Measurements from ENCODE around the gene EXOC6B.

EXOC6B gene

GRCh38 chr2:72156872-72157271 lies 669.0 kb downstream of the EXOC6B start:
- H3K4me2 ChIP-seq (ENCODE audit: insufficient read depth, low read length): no peak overlapping the region
- no peaks in the 10 kb centered on the region for H3K27me3 ChIP-seq (ENCODE audit: insufficient read depth, low read length, poor library complexity)

GRCh38 chr2:72155737-72156136 lies 670.1 kb downstream of the EXOC6B start:
- Histone ChIP-seq H3K9me3 (ENCODE audit: insufficient read depth, low read length, severe bottlenecking) (no peaks in the 10 kb centered on the region), H4K20me1 (ENCODE audit: insufficient read depth, low read length) (0 out of 2 replicates have a peak, but pooled peaks cover 4% of the 10 kb centered on the region), H3K27ac (ENCODE audit: low read length) (no peak overlapping the region), H3K79me2 (ENCODE audit: insufficient read depth, low read length) (no peaks in the 10 kb centered on the region), H3K9ac (ENCODE audit: low read depth, low read length) (no peak overlapping the region), H3K27me3 (ENCODE audit: insufficient read depth, low read length, poor library complexity) (peaks cover 2% of the 10 kb centered on the region), H3K4me1 (ENCODE audit: insufficient read depth, low read length) (no peaks in the 10 kb centered on the region), H3K36me3 (ENCODE audit: insufficient read depth, low read length) (no peaks in the 10 kb centered on the region), H3K4me3 (ENCODE audit: low read depth in 1 of 2, low read length in 2 of 2) (no peak overlapping the region), H3K4me2 (ENCODE audit: insufficient read depth, low read length) (no peak overlapping the region), H2AFZ (ENCODE audit: low read depth, low read length) (no peak overlapping the region)
- no peak for TF ChIP-seq EZH2 (IDR thresholded peaks at IDR 0.05; ENCODE audit: borderline replicate concordance, low read depth, low read length, severe bottlenecking)
- no peak for TF ChIP-seq CTCF (IDR thresholded peaks at IDR 0.05; ENCODE audit: borderline replicate concordance, extremely low read depth, low read length, poor library complexity, severe bottlenecking)
- ATAC-seq (ENCODE audit: insufficient read depth, low read depth) (no peak), DNase-seq (no peak)

More at GRCh38 chr2:72156872-72157271, 669.0 kb downstream of the EXOC6B start:
- DNase-seq (no peak), ATAC-seq (ENCODE audit: insufficient read depth, low read depth) (no peak)
- no peak overlapping the region for H3K27ac ChIP-seq (ENCODE audit: low read length)
- no peaks in the 10 kb centered on the region for H3K9me3 ChIP-seq (ENCODE audit: insufficient read depth, low read length, severe bottlenecking)
- H2AFZ ChIP-seq (ENCODE audit: low read depth, low read length): no peak overlapping the region
- H3K36me3 ChIP-seq (ENCODE audit: insufficient read depth, low read length): no peaks in the 10 kb centered on the region
- no peak overlapping the region for H3K9ac ChIP-seq (ENCODE audit: low read depth, low read length)
- no peak overlapping the region for H3K4me3 ChIP-seq (ENCODE audit: low read depth in 1 of 2, low read length in 2 of 2)
- TF ChIP-seq CTCF (IDR thresholded peaks at IDR 0.05; ENCODE audit: borderline replicate concordance, extremely low read depth, low read length, poor library complexity, severe bottlenecking): no peak
- no peak for TF ChIP-seq EZH2 (IDR thresholded peaks at IDR 0.05; ENCODE audit: borderline replicate concordance, low read depth, low read length, severe bottlenecking)
- 0 out of 2 replicates have a peak, but pooled peaks cover 4% of the 10 kb centered on the region for H4K20me1 ChIP-seq (ENCODE audit: insufficient read depth, low read length)
- no peaks in the 10 kb centered on the region for H3K79me2 ChIP-seq (ENCODE audit: insufficient read depth, low read length)
- no peaks in the 10 kb centered on the region for H3K4me1 ChIP-seq (ENCODE audit: insufficient read depth, low read length)

GRCh38 chr2:72155151-72155550 lies 670.7 kb downstream of the EXOC6B start:
- no peak for TF ChIP-seq CTCF (IDR thresholded peaks at IDR 0.05; ENCODE audit: borderline replicate concordance, extremely low read depth, low read length, poor library complexity, severe bottlenecking)
- no peaks in the 10 kb centered on the region for H3K79me2 ChIP-seq (ENCODE audit: insufficient read depth, low read length)
- no peak for DNase-seq
- no peak overlapping the region for H2AFZ ChIP-seq (ENCODE audit: low read depth, low read length)
- H3K4me2 ChIP-seq (ENCODE audit: insufficient read depth, low read length): no peak overlapping the region
- H3K9me3 ChIP-seq (ENCODE audit: insufficient read depth, low read length, severe bottlenecking): no peaks in the 10 kb centered on the region
- H3K27ac ChIP-seq (ENCODE audit: low read length): no peak overlapping the region
- no peak for ATAC-seq (ENCODE audit: insufficient read depth, low read depth)
- H3K4me1 ChIP-seq (ENCODE audit: insufficient read depth, low read length): no peaks in the 10 kb centered on the region
- peaks cover 2% of the 10 kb centered on the region for H3K27me3 ChIP-seq (ENCODE audit: insufficient read depth, low read length, poor library complexity)
- no peak overlapping the region for H3K4me3 ChIP-seq (ENCODE audit: low read depth in 1 of 2, low read length in 2 of 2)
- 0 out of 2 replicates have a peak, but pooled peaks cover 4% of the 10 kb centered on the region for H4K20me1 ChIP-seq (ENCODE audit: insufficient read depth, low read length)
- no peak overlapping the region for H3K9ac ChIP-seq (ENCODE audit: low read depth, low read length)
- no peaks in the 10 kb centered on the region for H3K36me3 ChIP-seq (ENCODE audit: insufficient read depth, low read length)
